GM12801 (cell line): ENCODE results near the gene PI16.

Source experiments
- CTCF ChIP-seq: IDR thresholded peaks from one replicate; pipeline ENCODE4 v1.5.1; 2011; ENCODE audit warnings: control low read depth; ENCODE audit not compliant: insufficient read length; ENCODE audit errors: extremely low read depth

Gene PI16

DNA sequence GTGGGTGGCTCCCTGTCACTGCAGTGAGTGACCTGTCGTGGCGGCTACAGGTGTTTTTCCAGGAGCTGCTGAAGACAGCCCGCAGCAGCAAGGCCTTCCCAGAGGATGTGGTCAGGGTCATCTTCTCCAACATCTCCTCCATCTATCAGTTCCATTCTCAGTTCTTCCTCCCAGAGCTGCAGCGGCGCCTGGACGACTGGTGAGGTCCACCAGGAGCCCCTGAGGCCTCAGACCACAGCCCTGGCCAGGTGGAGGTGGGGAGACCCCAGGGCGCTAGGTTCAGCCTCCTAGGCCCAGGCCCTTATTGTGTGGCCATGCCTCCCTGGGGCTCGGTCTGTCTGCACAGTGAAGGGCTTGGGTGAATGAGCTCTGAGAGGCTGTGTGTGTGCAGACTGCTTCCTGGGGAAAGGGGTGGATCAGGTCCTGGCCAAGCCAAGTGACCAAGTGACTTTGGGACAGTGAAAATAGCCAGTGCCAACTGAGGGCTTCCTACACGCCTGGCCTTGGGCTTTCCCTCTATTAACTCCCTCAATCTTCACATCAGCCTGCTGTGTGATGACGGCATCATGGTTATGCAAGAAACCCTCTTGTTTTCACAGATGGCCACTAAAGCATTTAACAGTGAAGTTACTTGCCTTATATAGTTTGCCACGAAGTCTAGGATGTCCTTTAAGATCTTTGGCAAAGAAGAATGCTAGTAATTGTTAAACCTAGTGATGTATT, 57.3 kb downstream of the PI16 start:
- TF ChIP-seq CTCF: no peak

GRCh38 chr6:37013516-37014491, 59.3 kb downstream of the PI16 start:
- TF ChIP-seq CTCF: no peak
